C4-2B (cell line): ENCODE results near the gene MKX.

ENCODE experiments used
- CTCF ChIP-seq: fragments of 450-650 bp; conservative IDR thresholded peaks from 2 replicates; pipeline ENCODE4 v1.5.1; 2017; ENCODE audit warnings: mild to moderate bottlenecking
- ZFX ChIP-seq: fragments of 450-650 bp; IDR thresholded peaks from 2 replicates; pipeline ENCODE4 v1.6.1; 2017

DNA sequence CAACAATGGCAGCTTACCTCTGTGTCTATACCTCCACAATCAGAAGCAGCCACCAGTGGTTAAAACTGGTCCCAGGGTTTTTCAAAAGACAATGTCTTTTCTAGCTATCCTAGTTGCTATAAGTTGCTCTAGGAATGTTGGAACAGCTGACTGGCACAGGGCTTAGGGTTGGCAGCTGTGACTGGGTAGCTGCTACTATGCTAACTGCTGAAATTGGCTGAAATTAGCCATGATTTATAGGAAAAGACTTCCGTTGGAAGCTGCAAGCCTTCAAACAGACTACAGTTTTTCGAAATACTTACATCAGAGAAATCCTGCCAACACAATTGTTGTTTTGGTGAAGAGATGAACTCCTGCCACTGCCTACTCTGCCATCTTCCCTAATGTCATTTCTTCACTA is 102.3 kb downstream of the MKX start:
- TF ChIP-seq CTCF, result no peak
- no peak for TF ChIP-seq ZFX
